ENCODE results near the gene LAMA2. TPM values are rescaled to one million over a fixed set of nuclear protein-coding genes. Genes with fewer than 3 reads are reported as not detected.
"Not testable (repeated sequence)": the region's sequence is repeated elsewhere in the genome, so short reads cannot be mapped to it uniquely, and the experiment has no call there.

The LAMA2 gene
- total RNA-seq, 1 donor from 2014 or later: 0.17 TPM

GRCh38 chr6:129073691-129074395 is 190.9 kb downstream of the LAMA2 start:
- DNase-seq: peak; percentile 1

- no peak for DNase-seq
Observed at GRCh38 chr6:129084406-129084805, 201.5 kb downstream of the LAMA2 start.

GRCh38 chr6:129088481-129088880 is 205.5 kb downstream of the LAMA2 start:
- DNase-seq: not testable (repeated sequence)

GRCh38 chr6:129089357-129089756 is 206.4 kb downstream of the LAMA2 start:
- no peak for DNase-seq

GRCh38 chr6:129094147-129094546 is 211.2 kb downstream of the LAMA2 start:
- no peak for DNase-seq

- no peak for DNase-seq
Observed at GRCh38 chr6:129096651-129097290, 213.8 kb downstream of the LAMA2 start.

GRCh38 chr6:129098061-129098553 is 215.2 kb downstream of the LAMA2 start:
- no peak for DNase-seq

- no peak for DNase-seq
Observed at GRCh38 chr6:129099696-129100095, 216.8 kb downstream of the LAMA2 start.

- DNase-seq: no peak
Observed at GRCh38 chr6:129100164-129100563, 217.2 kb downstream of the LAMA2 start.

GRCh38 chr6:129102741-129103140 is 219.8 kb downstream of the LAMA2 start:
- DNase-seq: no peak

- peak; percentile 60 for DNase-seq
Observed at GRCh38 chr6:129104131-129104530, 221.2 kb downstream of the LAMA2 start.

- DNase-seq: peak; percentile 50
Observed at GRCh38 chr6:129104560-129104959, 221.6 kb downstream of the LAMA2 start.

- peak; percentile 4 for DNase-seq
Observed at GRCh38 chr6:129105035-129105434, 222.1 kb downstream of the LAMA2 start.

- DNase-seq: peak; percentile 13
Observed at GRCh38 chr6:129105793-129106192, 222.9 kb downstream of the LAMA2 start.

GRCh38 chr6:129108337-129108736 is 225.4 kb downstream of the LAMA2 start:
- DNase-seq: no peak

GRCh38 chr6:129110690-129111343 is 227.9 kb downstream of the LAMA2 start:
- no peak for DNase-seq

- DNase-seq: no peak
Observed at GRCh38 chr6:129111346-129111745, 228.4 kb downstream of the LAMA2 start.

GRCh38 chr6:129111853-129112252 is 228.9 kb downstream of the LAMA2 start:
- no peak for DNase-seq

GRCh38 chr6:129112591-129112990 is 229.7 kb downstream of the LAMA2 start:
- no peak for DNase-seq

- no peak for DNase-seq
Observed at GRCh38 chr6:129113637-129114036, 230.7 kb downstream of the LAMA2 start.

- no peak for DNase-seq
Observed at GRCh38 chr6:129114636-129115391, 231.9 kb downstream of the LAMA2 start.

GRCh38 chr6:129115471-129115870 is 232.5 kb downstream of the LAMA2 start:
- DNase-seq: no peak

GRCh38 chr6:129117355-129117754 is 234.4 kb downstream of the LAMA2 start:
- DNase-seq: no peak
